GM21825 (cell line): ENCODE results near the gene ITGAL.
A peak's percentile ranks its signal among the peaks of the same experiment; 100 is the strongest.
"Not testable (repeated sequence)": the region's sequence is repeated elsewhere in the genome, so short reads cannot be mapped to it uniquely, and the experiment has no call there.

ENCODE experiments used
- ATAC-seq: cut with Tn5 transposase; IDR thresholded peaks from one replicate; pipeline ENCODE4 v1.9.1; 2021; ENCODE audit warnings: mild to moderate bottlenecking, moderate library complexity; ENCODE audit not compliant: unreplicated experiment

The ITGAL gene

GRCh38 chr16:30526137-30526822, 53.7 kb downstream of the ITGAL start, which contains the start of gene ZNF768:
ZNF768 (minus strand) TSS chr16:30526566; CDS start chr16:30526413, 153 bp downstream.
- peak; percentile 19 for ATAC-seq

- ATAC-seq: peak; percentile 78
These were observed 54.5 kb downstream of the ITGAL start for GRCh38 chr16:30526823-30527634.

- ATAC-seq: no peak
These were observed 55.2 kb downstream of the ITGAL start for GRCh38 chr16:30527635-30528178.

GRCh38 chr16:30528799-30529457, 56.4 kb downstream of the ITGAL start:
- no peak for ATAC-seq

- no peak for ATAC-seq
These were observed 57.9 kb downstream of the ITGAL start for GRCh38 chr16:30530163-30531037.

GRCh38 chr16:30532285-30533145, 60.0 kb downstream of the ITGAL start:
- no peak for ATAC-seq

- ATAC-seq: no peak
These were observed 60.6 kb downstream of the ITGAL start for GRCh38 chr16:30533146-30533522.

GRCh38 chr16:30533748-30534367, 61.3 kb downstream of the ITGAL start:
- peak; percentile 14 for ATAC-seq

GRCh38 chr16:30534368-30535105, 62.0 kb downstream of the ITGAL start, which contains the start of gene ZNF747:
ZNF747 (minus strand) TSS chr16:30534858; CDS start chr16:30534679, 179 bp downstream.
- peak; percentile 51 for ATAC-seq

GRCh38 chr16:30535106-30535776, 62.7 kb downstream of the ITGAL start:
- no peak for ATAC-seq

GRCh38 chr16:30535777-30536190, 63.2 kb downstream of the ITGAL start:
- peak; percentile 52 for ATAC-seq

- ATAC-seq: not testable (repeated sequence)
These were observed 64.0 kb downstream of the ITGAL start for GRCh38 chr16:30536391-30537024.

- no peak for ATAC-seq
These were observed 66.7 kb downstream of the ITGAL start for GRCh38 chr16:30539000-30539964.

GRCh38 chr16:30539986-30540526, 67.5 kb downstream of the ITGAL start:
- ATAC-seq: not testable (repeated sequence)

- ATAC-seq: not testable (repeated sequence)
These were observed 68.4 kb downstream of the ITGAL start for GRCh38 chr16:30540916-30541464.
